Measurements from ENCODE around the gene IQCK. TPM values are rescaled to one million over a fixed set of nuclear protein-coding genes. Genes with fewer than 3 reads are reported as not detected.

The IQCK gene
- polyA plus RNA-seq, 3 donors = 0.52 to 1.2 (median 0.58) TPM

GRCh38 chr16:19776147-19776546 lies 58.1 kb downstream of the IQCK start:
- Mint-ChIP-seq H3K27me3 (ENCODE audit: low read depth in 3 of 3) (peaks cover 0 to 3% (median 0%) of the 10 kb centered on the region in 3 donors), H3K36me3 (no peaks in the 10 kb centered on the region), H3K4me1 (peaks cover 14% of the 10 kb centered on the region), H3K27ac (peak overlapping the region in 1 of 7 donors; percentile 38), H3K4me3 (no peak overlapping the region), H3K9me3 (no peaks in the 10 kb centered on the region)
- no peak overlapping the region for H3K4me2 ChIP-seq (replicated peaks; ENCODE audit: extremely low read depth, low read length, poor library complexity, severe bottlenecking)
- no peaks in the 10 kb centered on the region for H3K9me3 ChIP-seq (replicated peaks in 1 of 2; ENCODE audit: control insufficient read depth in 1 of 2, insufficient read depth in 1 of 2, low read length in 2 of 2)
- no peaks in the 10 kb centered on the region for H3K4me1 ChIP-seq (ENCODE audit: control insufficient read depth in 1 of 2, insufficient read depth in 2 of 2, low read length in 2 of 2)
- no peaks in the 10 kb centered on the region for H3K36me3 ChIP-seq (replicated peaks in 1 of 2; ENCODE audit: control insufficient read depth in 1 of 2, insufficient read depth in 2 of 2, low read length in 2 of 2)
- H4K20me1 ChIP-seq (ENCODE audit: insufficient read depth, low read length) = no peaks in the 10 kb centered on the region
- 85% methylated on average over 3 of the region's 3 CpGs for whole genome bisulfite sequencing (ENCODE audit: insufficient coverage)
- no peak overlapping the region for H2AFZ ChIP-seq (ENCODE audit: insufficient read depth, low read depth, low read length, poor library complexity, severe bottlenecking)
- H3K9ac ChIP-seq (ENCODE audit: insufficient read depth, low read length, poor library complexity, severe bottlenecking) = no peak overlapping the region
- H3K27ac ChIP-seq (ENCODE audit: low read depth in 1 of 2, low read length in 2 of 2) = no peak overlapping the region
- DNase-seq = no peak
- H3K27me3 ChIP-seq (ENCODE audit: control insufficient read depth in 2 of 2, insufficient read depth in 2 of 2, low read length in 2 of 2) = no peaks in the 10 kb centered on the region
- no peak overlapping the region for H3K4me3 ChIP-seq (replicated peaks in 1 of 3; ENCODE audit: low read depth in 2 of 3, low read length in 3 of 3)
- intact Hi-C loops (cut with micrococcal nuclease) = no loop called here
- no peaks in the 10 kb centered on the region for H3K79me2 ChIP-seq (ENCODE audit: insufficient read depth, low read length)
- no peak for TF ChIP-seq CTCF (IDR thresholded peaks at IDR 0.05)

DNA sequence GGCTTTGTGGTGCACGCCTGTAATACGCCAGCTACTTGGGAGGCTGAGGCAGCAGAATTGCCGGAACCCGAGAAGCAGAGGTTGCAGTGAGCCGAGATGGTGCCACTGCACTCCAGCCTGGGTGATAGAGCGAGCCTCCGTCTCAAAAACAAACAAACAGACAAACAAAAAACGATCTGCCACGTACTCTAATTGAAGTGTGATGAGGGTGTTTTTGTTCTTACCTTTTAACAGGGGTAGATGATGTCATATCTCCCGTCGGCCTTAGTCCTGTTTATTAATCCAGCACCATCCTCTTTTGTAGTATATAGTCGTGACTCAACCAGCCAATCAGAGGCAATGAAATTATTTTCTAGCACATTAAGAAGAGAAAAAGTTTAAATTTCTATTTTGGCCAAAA lies 58.5 kb downstream of the IQCK start:
- 93% methylated on average over 4 of the region's 12 CpGs for WGBS (ENCODE audit: insufficient coverage)
- H3K27ac ChIP-seq (ENCODE audit: low read depth in 1 of 2, low read length in 2 of 2) = no peak overlapping the region
- H2AFZ ChIP-seq (ENCODE audit: insufficient read depth, low read depth, low read length, poor library complexity, severe bottlenecking) = no peak overlapping the region
- H3K4me1 Mint-ChIP-seq = peaks cover 14% of the 10 kb centered on the region
- no peaks in the 10 kb centered on the region for H3K9me3 Mint-ChIP-seq
- H3K4me1 ChIP-seq (ENCODE audit: control insufficient read depth in 1 of 2, insufficient read depth in 2 of 2, low read length in 2 of 2) = no peaks in the 10 kb centered on the region
- no peak overlapping the region for H3K9ac ChIP-seq (ENCODE audit: insufficient read depth, low read length, poor library complexity, severe bottlenecking)
- H3K79me2 ChIP-seq (ENCODE audit: insufficient read depth, low read length) = no peaks in the 10 kb centered on the region
- H3K4me3 ChIP-seq (replicated peaks in 1 of 3; ENCODE audit: low read depth in 2 of 3, low read length in 3 of 3) = no peak overlapping the region
- no peak overlapping the region for H3K4me3 Mint-ChIP-seq
- no peaks in the 10 kb centered on the region for H3K9me3 ChIP-seq (replicated peaks in 1 of 2; ENCODE audit: control insufficient read depth in 1 of 2, insufficient read depth in 1 of 2, low read length in 2 of 2)
- no peak overlapping the region for H3K27ac Mint-ChIP-seq
- no peaks in the 10 kb centered on the region for H4K20me1 ChIP-seq (ENCODE audit: insufficient read depth, low read length)
- H3K4me2 ChIP-seq (replicated peaks; ENCODE audit: extremely low read depth, low read length, poor library complexity, severe bottlenecking) = no peak overlapping the region
- no peak for DNase-seq
- no peaks in the 10 kb centered on the region for H3K27me3 ChIP-seq (ENCODE audit: control insufficient read depth in 2 of 2, insufficient read depth in 2 of 2, low read length in 2 of 2)
- intact Hi-C loops (cut with micrococcal nuclease) = no loop called here
- peaks cover 0 to 3% (median 0%) of the 10 kb centered on the region in 3 donors for H3K27me3 Mint-ChIP-seq (ENCODE audit: low read depth in 3 of 3)
- H3K36me3 ChIP-seq (replicated peaks in 1 of 2; ENCODE audit: control insufficient read depth in 1 of 2, insufficient read depth in 2 of 2, low read length in 2 of 2) = no peaks in the 10 kb centered on the region
- H3K36me3 Mint-ChIP-seq = no peaks in the 10 kb centered on the region
- TF ChIP-seq CTCF (IDR thresholded peaks at IDR 0.05) = no peak
